Upper lobe of left lung (tissue), 4 donors: ENCODE results near the gene IPO5.

ENCODE experiments used
- CTCF ChIP-seq, 6 experiments: fragments of 450-650 bp in 4 of 6; fragments of 200-600 bp in 2 of 6; sonication (generic) in 2 of 6; IDR thresholded peaks; one replicate each; pipeline ENCODE4 v1.5.1; 2016 to 2019; ENCODE audit warnings: antibody characterized with exemption in 6 of 6
- POLR2A ChIP-seq, 4 donors: fragments of 450-650 bp; IDR thresholded peaks; one replicate each; pipeline ENCODE4 v1.5.1; 2016 to 2017; ENCODE audit warnings: antibody characterized with exemption in 4 of 4, mild to moderate bottlenecking in 2 of 4

GRCh38 chr13:97904059-97904458, 49.4 kb upstream of the IPO5 start:
- TF ChIP-seq CTCF (IDR thresholded peaks at IDR 0.05) (no peak), POLR2A (IDR thresholded peaks at IDR 0.05) (no peak)
